ENCODE data around the gene CKS1B. TPM values are rescaled to one million over a fixed set of nuclear protein-coding genes. Genes with fewer than 3 reads are reported as not detected.

CKS1B gene
- total RNA-seq, 1 donor from 2014 or later: 23.4 TPM

- no peak for DNase-seq (ENCODE audit: low read depth)
Observed at GRCh38 chr1:154945962-154946850, 28.3 kb upstream of the CKS1B start.

GRCh38 chr1:154948079-154948478, 26.4 kb upstream of the CKS1B start:
- DNase-seq (ENCODE audit: low read depth): no peak

- DNase-seq (ENCODE audit: low read depth): no peak
Observed at GRCh38 chr1:154951901-154952657, 22.4 kb upstream of the CKS1B start.

GRCh38 chr1:154952664-154953063, 21.8 kb upstream of the CKS1B start:
- no peak for DNase-seq (ENCODE audit: low read depth)

- no peak for DNase-seq (ENCODE audit: low read depth)
Observed at GRCh38 chr1:154953611-154954038, 20.9 kb upstream of the CKS1B start.

GRCh38 chr1:154954541-154954940, 19.9 kb upstream of the CKS1B start:
- DNase-seq (ENCODE audit: low read depth): no peak

- peak; percentile 81 for DNase-seq (ENCODE audit: low read depth)
Observed at GRCh38 chr1:154955039-154955717, 19.3 kb upstream of the CKS1B start.

- DNase-seq (ENCODE audit: low read depth): peak; percentile 94
Observed at GRCh38 chr1:154955718-154956543, 18.6 kb upstream of the CKS1B start, which contains the start of gene PBXIP1. Gene PBXIP1, minus strand, starts transcription at chr1:154956099. Its CDS starts 2,378 bp downstream, at chr1:154953721.

- no peak for DNase-seq (ENCODE audit: low read depth)
Observed at GRCh38 chr1:154956544-154956941, 17.9 kb upstream of the CKS1B start.

GRCh38 chr1:154957091-154957657, 17.3 kb upstream of the CKS1B start:
- no peak for DNase-seq (ENCODE audit: low read depth)

- DNase-seq (ENCODE audit: low read depth): no peak
Observed at GRCh38 chr1:154958036-154958435, 16.4 kb upstream of the CKS1B start.

- no peak for DNase-seq (ENCODE audit: low read depth)
Observed at GRCh38 chr1:154958681-154959425, 15.6 kb upstream of the CKS1B start.

- no peak for DNase-seq (ENCODE audit: low read depth)
Observed at GRCh38 chr1:154959426-154959780, 15.1 kb upstream of the CKS1B start.

- DNase-seq (ENCODE audit: low read depth): no peak
Observed at GRCh38 chr1:154960446-154961136, 13.9 kb upstream of the CKS1B start.

GRCh38 chr1:154961207-154962155, 13.0 kb upstream of the CKS1B start, which contains the start of gene PYGO2:
Gene PYGO2, minus strand, starts transcription at chr1:154961782. Its CDS starts 206 bp downstream, at chr1:154961576.
- DNase-seq (ENCODE audit: low read depth): peak; percentile 33

- no peak for DNase-seq (ENCODE audit: low read depth)
Observed at GRCh38 chr1:154962156-154962749, 12.2 kb upstream of the CKS1B start.

GRCh38 chr1:154962795-154963330, 11.6 kb upstream of the CKS1B start:
- DNase-seq (ENCODE audit: low read depth): no peak

- no peak for DNase-seq (ENCODE audit: low read depth)
Observed at GRCh38 chr1:154963643-154964042, 10.8 kb upstream of the CKS1B start.
